HG02678 (cell line): Measurements from ENCODE around the gene CELA2A.
"Not testable (repeated sequence)": the region's sequence is repeated elsewhere in the genome, so short reads cannot be mapped to it uniquely, and the experiment has no call there.

ENCODE experiments used
- ATAC-seq: cut with Tn5 transposase; IDR thresholded peaks from one replicate; pipeline ENCODE4 v1.9.1; 2021; ENCODE audit warnings: mild to moderate bottlenecking, moderate library complexity; ENCODE audit not compliant: unreplicated experiment

Gene CELA2A

DNA sequence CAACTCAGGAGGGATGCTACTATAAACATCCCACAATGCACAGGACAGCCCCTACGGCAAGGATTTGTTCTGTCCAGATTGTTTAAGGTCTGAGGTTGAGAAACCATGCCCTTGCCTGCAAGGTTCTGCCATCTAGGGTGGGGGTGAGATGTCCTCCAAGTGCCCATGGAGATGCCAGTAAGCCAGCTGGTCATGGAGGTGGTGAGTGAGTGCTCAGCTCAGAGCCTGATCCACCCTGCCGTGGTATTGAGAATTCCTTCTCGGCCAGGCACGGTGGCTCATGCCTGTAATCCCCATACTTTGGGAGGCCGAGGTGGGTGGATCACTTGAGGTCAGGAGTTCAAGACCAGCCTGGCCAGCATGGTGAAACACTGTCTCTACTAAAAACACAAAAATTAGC, 31.6 kb upstream of the CELA2A start:
- no peak for ATAC-seq

DNA sequence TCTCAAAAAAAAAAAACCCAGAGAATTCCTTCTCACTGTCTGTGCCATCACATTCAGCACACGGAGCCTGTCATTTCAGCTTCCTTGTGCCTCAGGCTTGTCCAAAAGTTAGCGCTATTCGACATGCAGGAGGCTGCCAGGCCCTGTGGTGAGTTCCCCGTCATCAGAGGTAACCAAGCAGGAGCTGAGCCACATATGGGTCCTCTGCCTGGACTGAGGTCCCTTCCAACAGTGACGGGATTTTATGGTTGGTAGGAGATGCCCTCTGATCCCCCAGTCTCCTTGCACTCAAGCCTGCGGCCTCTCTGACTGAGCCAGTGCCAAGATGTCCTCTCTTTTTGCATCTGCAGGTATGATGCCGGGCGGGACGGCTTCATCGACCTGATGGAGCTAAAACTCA, 31.0 kb upstream of the CELA2A start:
- ATAC-seq, result no peak

DNA sequence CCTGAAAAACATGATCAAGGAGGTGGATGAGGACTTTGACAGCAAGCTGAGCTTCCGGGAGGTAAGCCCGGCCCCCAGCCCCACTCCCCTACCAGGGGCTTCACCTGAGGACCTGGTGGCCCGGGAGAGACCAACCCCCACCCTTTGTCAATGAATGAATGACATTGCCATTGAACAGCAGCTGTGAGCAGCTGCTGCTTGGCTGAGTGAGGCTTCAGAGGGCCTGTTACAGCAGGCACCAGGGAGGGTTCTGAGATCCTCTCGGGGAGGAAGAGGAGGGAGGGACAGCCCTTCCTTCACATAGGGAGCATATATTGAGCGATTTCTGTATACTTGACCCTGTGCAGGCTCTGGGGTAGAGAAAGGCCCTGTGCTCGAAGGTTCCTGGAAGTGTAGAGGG, 30.6 kb upstream of the CELA2A start:
- ATAC-seq, result no peak

DNA sequence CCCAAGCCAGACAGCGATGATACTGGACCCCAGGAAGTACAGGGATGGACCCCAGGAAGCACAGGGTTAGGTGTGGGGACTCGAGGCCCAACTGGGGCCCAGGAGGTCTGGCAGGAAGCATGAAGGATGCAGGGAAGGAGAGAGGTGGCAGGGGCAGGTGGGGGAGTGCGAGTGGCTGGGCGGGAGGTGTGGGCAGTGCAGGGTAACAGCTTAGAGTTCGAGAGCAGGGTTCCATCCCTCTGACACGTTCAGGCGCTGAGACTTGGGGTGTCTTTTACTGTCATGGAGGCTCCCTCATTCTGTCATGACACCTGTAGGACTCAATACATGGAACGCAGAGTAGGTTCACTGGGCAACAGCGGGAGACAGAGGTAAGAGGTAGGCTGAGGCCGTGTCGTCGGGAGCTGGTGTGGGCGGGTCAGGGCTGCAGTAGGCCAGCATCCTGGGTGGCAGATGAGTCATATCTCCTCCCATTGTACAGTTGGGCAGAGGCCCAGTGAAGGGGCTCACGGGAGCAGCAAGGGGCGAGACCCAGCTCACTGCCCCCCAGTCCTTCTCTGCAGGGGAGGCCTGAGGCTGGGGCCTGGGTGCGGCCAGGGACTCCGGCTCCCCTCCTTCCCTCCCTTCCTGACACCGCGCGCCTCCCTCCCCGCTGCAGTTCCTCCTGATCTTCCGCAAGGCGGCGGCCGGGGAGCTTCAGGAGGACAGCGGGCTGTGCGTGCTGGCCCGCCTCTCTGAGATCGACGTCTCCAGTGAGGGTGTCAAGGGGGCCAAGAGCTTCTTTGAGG, 29.8 kb upstream of the CELA2A start:
- ATAC-seq, result no peak

DNA sequence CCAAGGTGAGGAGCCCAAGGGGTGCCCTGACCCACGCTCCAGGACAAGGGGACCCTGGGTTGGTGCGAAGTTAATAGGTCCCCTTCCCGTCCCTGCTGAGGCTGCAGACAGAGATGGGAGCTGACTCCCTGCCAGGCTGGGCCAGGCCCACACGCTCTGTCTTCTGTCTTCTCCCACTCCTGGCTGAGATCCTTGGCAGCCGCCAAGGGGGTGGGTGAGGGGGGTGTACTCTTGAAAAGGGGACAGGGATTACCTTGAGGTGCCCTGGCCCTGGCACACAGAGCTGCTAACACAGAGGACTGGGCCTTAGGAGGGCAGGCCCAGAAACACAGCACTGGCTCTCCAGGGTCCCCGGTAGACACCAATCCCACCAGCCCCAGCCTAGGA, 29.3 kb upstream of the CELA2A start:
- no peak for ATAC-seq

DNA sequence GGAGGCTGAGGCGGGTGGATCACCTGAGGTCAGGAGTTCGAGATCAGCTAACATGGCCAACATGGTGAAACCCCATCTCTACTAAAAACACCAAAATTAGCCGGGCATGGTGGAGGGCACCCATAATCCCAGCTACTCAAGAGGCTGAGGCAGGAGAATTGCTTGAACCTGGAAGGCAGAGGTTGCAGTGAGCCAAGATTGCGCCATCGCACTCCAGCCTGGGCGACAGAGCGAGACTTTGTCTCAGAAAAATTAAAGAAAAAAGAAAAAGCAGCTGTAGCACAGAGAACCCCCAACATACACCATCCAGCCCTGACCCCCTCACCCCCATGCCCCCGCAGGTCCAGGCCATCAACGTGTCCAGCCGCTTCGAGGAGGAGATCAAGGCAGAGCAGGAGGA, 28.3 kb upstream of the CELA2A start:
- ATAC-seq, result not testable (repeated sequence)

DNA sequence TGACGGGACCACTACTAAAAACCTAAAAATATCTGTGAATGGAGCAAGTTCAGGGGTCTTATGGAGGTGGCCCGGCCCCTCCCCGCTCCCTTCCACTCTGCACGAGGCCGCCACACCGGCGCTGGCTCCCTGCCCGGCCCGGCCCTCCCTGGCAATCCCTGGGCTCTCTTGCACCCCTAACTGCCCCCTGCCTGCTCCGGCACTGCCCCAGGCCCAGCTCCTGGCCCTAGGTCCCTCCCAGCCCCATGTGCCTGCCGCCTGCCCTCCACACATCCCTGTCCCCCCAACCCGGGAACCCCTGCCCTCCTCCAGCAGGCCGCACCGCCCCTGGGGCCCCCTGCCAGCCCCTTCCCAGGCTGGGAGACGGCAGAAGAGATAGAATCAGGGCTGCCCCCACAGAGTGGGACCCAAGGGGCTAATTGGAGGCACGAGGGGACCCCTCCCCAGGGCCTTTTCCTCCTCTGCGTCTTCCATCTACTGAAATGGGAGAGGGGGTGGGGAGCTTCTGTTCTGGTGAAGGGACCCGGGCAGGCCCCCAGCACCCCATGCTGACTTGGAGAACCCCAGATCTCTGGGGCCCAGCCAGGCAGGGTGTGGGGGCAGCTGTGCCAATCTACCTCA, 27.6 kb upstream of the CELA2A start:
- no peak for ATAC-seq

DNA sequence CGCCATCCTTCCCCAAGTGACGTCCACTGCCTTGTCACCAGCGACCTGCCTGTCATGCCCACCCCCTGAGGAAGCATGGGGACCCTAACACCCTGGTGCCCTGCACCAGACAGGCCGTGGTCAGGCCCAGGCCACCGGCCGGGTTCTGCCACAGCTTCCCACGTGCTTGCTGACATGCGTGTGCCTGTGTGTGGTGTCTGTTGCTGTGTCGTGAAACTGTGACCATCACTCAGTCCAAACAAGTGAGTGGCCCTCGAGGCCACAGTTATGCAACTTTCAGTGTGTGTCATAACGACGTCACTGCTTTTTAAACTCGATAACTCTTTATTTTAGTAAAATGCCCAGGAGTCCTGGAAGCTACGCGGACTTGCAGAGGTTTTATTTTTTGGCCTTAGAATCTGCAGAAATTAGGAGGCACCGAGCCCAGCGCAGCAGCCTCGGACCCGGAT, 26.8 kb upstream of the CELA2A start:
- ATAC-seq, result no peak

DNA sequence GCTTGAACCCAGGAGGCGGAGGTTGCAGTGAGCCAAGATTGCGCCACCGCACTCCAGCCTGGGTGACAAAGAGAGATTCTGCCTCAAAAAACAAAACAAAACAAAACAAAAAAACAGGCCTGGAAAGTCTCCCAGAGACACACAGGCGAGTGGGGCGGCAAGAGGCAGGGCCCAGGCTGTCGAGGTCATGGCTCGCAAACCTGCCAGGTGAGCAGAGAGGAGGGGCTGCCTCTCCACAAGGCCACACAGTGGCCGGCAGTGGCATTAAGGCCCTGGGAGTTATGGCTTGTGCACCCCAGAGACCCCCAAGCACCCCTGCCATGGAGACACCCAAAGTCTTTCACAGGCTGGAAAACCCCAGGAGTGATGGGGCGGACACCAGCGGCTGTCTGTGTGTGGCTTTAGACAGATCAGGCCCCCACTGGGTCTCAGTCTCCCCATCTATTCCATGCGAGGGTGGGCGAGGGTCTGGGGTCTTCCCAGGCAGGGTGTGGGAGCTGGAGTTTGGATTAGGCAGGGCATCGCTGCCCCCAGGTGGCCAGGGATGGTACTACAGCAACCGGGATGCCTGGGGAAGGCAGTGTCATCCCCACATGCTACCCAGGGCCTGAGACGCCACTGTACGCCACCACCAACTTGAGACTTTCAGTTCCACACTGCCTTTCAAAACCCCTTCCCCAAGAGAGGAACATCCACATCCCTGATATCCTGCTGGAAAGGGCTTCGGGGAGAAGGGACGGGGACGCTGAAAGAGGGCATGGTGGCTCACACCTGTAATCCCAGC, 25.6 kb upstream of the CELA2A start:
- no peak for ATAC-seq

DNA sequence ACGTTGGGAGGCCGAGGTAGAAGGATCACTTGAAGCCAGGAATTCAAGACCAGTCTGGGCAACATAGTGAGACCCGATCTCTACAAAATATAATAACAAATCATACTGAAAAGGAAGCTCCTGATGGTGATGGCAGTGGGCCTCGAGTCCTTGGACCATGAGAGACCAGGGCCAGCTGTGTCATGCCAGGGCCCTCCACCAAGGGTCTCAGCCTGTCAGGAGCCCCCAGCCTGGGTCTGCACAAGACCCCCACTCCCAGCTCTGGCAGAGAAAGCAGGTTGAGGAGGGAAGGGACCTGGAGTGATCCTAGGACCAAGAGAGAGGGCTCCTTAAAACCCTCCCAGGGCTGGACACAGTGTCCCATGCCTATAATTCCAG, 25.0 kb upstream of the CELA2A start:
- ATAC-seq, result no peak

DNA sequence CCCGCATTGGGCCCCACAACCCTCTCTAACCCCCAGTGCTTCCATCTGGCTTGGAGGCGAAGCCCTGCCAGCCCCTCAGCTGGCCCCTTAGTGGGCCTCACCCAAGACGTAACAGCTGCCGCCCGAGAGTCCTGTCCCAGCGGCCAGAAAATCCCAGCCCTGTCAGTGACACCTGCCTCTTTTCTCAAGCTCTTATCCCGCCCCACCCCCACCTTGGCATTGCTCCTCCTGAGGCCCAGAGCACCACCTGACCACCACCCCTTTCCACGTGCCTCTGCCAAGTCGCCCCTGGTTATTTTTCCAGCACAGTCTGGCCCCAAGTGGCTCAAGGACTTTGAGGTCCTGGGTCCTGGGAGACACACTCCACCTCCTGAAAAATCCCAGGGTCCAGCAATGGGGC, 24.2 kb upstream of the CELA2A start:
- ATAC-seq, result no peak

DNA sequence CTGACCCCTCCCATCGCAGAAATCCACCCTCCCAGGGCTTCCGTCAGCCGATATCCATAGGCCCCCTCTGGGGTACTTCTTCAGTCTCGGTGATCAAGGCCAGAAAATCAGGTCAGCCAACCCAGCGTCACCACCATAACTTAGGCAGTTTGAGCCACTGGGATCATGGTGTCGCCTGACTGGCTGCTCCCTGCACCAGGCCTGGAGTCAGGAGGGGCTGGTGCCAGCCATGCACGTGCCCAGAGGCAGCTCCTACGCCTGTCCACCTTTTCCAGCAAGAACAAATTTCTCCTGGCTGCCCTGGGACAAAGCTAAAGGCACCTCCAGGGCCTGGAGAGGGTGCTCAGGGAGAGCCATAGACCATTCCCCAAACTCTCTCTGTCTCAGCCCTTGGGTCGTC, 23.1 kb upstream of the CELA2A start:
- no peak for ATAC-seq

DNA sequence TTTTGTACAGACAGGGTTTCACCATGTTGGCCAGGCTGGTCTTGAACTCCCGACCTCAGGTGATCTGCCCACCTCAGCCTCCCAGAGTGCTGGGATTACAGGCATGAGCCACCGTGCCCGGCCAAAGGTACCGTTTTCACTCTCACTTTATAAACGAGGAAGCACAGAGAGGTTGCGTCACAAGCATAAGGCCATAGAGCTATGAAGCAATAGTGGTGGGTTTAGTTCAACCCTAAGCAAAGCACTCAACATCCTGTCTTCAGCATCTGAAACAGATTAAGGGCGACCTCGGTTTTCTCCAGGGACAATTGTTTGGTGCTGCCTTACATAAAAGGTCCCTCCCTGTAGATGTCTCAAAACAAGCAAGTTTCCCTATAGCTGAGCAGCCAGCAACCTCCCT, 21.8 kb upstream of the CELA2A start:
- not testable (repeated sequence) for ATAC-seq

DNA sequence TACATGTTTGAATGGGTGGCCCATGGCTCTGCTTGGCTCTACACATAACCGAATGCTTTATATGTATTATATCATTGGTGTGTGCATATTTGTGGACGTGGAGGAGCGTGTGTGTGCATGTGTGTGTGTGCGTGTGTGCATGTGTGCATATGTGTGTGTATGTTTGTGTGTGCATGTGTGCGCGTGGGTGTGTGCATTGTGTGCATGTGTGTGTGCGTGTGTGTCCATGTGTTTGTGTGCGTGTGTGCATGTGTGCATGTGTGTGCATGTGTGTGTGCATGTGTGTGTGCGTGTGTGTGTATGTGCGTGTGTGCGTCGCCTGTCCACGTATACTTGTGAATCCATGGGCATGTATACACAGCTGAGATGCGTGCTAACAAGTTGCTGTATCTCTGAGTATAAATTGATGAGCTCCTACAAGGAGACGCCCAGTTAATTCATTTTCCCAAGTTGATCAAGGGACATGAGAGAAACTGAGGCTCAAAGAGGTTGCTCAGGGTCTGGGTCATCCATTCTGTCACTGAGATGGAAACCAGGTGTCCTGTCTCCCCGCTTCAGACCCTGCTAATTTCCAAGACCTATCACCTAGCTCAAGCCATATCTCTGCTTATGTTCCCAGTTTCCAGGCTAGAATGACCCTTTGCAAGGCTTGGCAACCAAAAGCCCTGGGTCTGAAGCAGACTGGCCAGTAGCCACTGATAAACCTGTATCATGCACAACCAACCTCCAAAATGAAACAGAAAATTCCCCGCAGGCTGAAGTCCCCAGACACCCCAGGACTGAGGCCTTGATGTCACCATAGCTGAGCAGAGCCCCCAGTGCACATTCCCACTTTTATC, 21.1 kb upstream of the CELA2A start:
- ATAC-seq, result no peak

DNA sequence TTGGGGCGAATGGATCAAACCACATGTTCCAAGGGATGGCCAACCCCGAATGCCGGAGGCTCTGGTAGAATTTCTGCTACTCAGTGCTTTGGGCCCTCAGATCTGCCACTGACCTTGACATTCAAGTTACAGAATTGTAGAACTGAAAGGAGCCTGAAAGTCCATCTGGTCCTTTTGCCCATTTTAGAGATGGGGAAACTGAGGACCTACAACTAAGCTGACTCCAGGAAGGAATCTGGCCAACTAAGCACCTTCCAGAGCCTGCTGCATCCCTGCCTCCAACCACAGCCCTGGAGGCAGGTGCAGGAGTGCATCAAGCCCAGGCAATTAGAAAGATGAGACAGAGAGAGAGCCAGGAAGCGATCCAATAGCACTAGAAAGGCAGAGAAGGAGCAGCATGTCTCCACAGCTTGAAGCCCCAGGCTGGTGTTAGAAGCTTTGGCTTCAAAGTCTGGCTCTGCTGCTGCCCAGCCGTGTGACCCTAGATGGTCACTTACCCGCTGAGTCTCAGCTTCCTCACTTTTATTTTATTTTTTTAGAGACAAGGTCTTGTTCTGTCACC, 19.6 kb upstream of the CELA2A start:
- ATAC-seq, result no peak

DNA sequence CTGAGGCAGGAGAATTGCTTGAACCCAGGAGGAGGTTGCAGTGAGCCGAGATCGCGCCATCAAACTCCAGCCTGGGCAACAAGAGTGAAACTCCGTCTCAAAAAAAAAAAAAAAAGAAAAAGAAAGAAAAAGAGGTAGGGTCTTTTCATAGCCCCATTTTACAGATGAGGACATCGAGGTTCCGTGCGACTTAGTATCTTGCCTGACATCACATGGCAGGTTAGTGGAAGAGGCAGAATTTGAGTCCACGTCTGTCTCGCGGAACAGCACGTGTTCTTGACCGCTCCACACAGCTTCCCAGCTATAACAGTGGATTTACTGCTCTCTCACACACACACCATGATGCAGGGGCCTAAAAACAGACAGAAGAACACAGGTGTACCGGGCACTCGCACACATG, 17.2 kb upstream of the CELA2A start:
- no peak for ATAC-seq

DNA sequence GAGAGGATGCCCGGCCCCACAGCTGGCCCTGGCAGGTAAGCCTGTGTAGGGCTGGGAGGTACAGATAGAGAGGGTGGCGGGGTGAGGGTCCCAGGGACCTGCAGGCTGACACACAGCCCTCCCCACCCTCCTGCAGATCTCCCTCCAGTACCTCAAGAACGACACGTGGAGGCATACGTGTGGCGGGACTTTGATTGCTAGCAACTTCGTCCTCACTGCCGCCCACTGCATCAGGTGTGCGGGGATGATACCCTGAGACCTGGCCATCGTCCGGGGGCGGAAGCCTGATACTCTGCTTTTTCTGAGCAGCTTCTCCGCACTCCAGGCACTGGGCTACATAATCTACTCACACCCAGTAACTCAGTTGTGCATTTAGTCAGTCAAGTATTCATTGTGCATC, 16.2 kb upstream of the CELA2A start:
- ATAC-seq, result no peak

DNA sequence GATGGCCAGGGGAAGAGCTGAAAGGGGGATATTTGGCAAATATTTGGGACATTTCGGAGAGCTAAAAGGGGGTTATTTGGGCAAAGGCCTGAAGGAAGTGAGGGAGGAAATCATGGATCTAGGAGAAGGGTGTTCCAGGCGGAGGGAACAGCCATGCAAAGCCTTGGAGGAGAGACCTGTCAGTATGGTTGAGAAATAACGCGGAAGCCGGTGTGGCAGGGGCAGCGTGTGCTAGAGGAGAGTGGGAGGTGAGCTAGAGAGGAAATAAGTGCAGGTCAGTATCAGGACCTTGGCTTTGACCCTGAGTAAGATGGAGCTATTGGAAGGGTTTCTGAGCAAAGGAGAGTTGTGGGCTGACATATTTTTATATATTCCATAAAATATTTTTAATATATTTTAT, 15.3 kb upstream of the CELA2A start:
- ATAC-seq, result no peak

DNA sequence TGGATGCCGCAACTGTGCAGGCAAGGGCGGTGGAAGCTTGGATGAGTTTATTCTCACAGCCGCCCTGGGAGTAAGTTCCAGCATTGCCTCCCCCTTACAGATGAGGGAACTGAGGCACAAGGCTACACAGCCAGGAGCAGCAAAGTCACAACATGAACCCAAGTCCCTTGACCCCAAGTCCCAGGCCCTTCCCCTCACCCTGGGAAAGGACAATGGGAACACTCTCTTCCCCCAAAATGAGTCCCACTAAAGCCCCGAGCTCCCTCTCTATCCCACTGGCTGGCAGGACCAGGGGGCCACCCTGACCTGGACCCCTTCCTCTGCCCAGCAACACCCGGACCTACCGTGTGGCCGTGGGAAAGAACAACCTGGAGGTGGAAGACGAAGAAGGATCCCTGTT, 14.4 kb upstream of the CELA2A start:
- no peak for ATAC-seq

DNA sequence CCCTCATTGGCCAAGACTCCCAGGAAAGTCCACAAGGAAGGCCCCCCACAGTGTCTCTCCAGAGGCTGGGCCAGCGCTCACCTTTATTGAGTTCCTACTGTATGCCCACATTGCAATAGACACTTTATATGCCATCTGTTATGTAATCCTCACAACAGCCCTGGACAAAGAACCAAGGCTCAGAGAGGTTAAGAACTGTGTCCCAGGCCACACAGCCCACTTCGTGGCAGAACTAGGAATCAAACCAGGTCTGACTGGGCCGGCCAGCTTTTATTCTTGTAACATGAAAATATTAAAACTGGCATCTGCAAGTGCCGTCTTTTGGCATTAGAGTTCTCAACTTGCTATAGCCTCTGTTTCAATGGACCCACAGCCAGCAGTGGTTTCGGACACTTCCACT, 13.8 kb upstream of the CELA2A start:
- no peak for ATAC-seq

DNA sequence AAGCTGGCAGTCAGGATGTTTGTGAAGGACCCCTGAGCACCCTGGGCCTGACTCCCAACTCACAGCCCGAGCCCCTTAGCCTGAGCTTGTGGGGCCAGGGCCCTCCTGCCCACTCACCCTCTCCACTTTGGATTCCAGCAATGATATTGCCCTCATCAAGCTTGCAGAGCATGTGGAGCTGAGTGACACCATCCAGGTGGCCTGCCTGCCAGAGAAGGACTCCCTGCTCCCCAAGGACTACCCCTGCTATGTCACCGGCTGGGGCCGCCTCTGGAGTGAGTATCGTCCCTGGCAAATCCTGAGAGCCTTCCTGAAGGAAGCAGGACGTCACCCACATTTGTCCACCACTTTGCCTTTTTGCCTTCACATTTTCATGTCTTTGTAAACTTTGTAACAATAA, 13.3 kb upstream of the CELA2A start:
- no peak for ATAC-seq
